Hepatocyte (in vitro differentiated cells): ENCODE data around the gene PSMB1. TPM values are rescaled to one million over a fixed set of nuclear protein-coding genes. Genes with fewer than 3 reads are reported as not detected.
"Not testable (repeated sequence)": the region's sequence is repeated elsewhere in the genome, so short reads cannot be mapped to it uniquely, and the experiment has no call there.

Experiments used
- DNase-seq: peaks from one replicate; pipeline ENCODE4 v3.0.0-alpha.2; 2016; ENCODE audit warnings: low spot score
- H2AFZ ChIP-seq: fragments of 200-600 bp; sonication (generic); 2 replicates; pipeline ENCODE4 v1.6.0; 2016; ENCODE audit warnings: antibody characterized with exemption, mild to moderate bottlenecking
- H3K27ac ChIP-seq: fragments of 200-600 bp; sonication (generic); 2 replicates; pipeline ENCODE4 v1.5.1; 2016; ENCODE audit warnings: mild to moderate bottlenecking
- H3K27me3 ChIP-seq: fragments of 200-600 bp; sonication (generic); 2 replicates; pipeline ENCODE4 v1.6.1; 2016
- H3K36me3 ChIP-seq: fragments of 200-600 bp; sonication (generic); replicated peaks from 2 replicates; pipeline ENCODE4 v1.5.1; 2016; ENCODE audit warnings: low read depth; ENCODE audit not compliant: insufficient read depth
- H3K4me1 ChIP-seq: fragments of 200-600 bp; sonication (generic); 2 replicates; pipeline ENCODE4 v1.5.1; 2016; ENCODE audit warnings: mild to moderate bottlenecking, moderate library complexity; ENCODE audit not compliant: insufficient read depth
- H3K4me2 ChIP-seq: fragments of 200-600 bp; sonication (generic); 2 replicates; pipeline ENCODE4 v1.6.0; 2016
- H3K4me3 ChIP-seq: fragments of 200-600 bp; sonication (generic); 2 replicates; pipeline ENCODE4 v1.5.1; 2016; ENCODE audit warnings: mild to moderate bottlenecking
- H3K79me2 ChIP-seq: fragments of 200-600 bp; sonication (generic); 2 replicates; pipeline ENCODE4 v1.6.0; 2017; ENCODE audit warnings: mild to moderate bottlenecking
- H3K9me2 ChIP-seq: fragments of 200-600 bp; sonication (generic); replicated peaks from 2 replicates; pipeline ENCODE4 v1.6.0; 2017; ENCODE audit warnings: mild to moderate bottlenecking; ENCODE audit not compliant: insufficient read depth
- H3K9me3 ChIP-seq: fragments of 200-600 bp; sonication (generic); 2 replicates; pipeline ENCODE4 v1.5.1; 2016; ENCODE audit warnings: low read depth, mild to moderate bottlenecking
- H4K20me1 ChIP-seq: fragments of 200-600 bp; sonication (generic); 2 replicates; pipeline ENCODE4 v1.6.0; 2016; ENCODE audit warnings: mild to moderate bottlenecking; ENCODE audit not compliant: insufficient read depth, poor library complexity, severe bottlenecking
- EZH2 ChIP-seq: fragments of 200-600 bp; sonication (generic); IDR thresholded peaks from 2 replicates; pipeline ENCODE4 v1.6.1; 2016; ENCODE audit warnings: antibody characterized with exemption, mild to moderate bottlenecking, borderline replicate concordance
- EZH2phosphoT487 ChIP-seq: fragments of 200-600 bp; sonication (generic); IDR thresholded peaks from one replicate; pipeline ENCODE4 v1.6.1; 2018; ENCODE audit warnings: antibody characterized with exemption, mild to moderate bottlenecking, low read depth, moderate library complexity; ENCODE audit not compliant: unreplicated experiment, severe bottlenecking
- WGBS: methylation state at CpG from one replicate; pipeline ENCODE4 v1.1.6; 2016; ENCODE audit warnings: low lambda C conversion rate; ENCODE audit errors: missing lambda C conversion rate; 5-methylcytosine and 5-hydroxymethylcytosine counted together
- polyA plus RNA-seq: library from polyadenylated mRNA; unstranded; fragments of >200 nt; fragmentation: Nextera tagmentation; extraction: Ambion mirVana; gene quantifications from 2 replicates; pipeline ENCODE4 v1.2.1, GENCODE V29; 2016
- total RNA-seq: library from RNA; depleted of rRNA; stranded (reverse); fragments of >200 nt; gene quantifications from 2 replicates; pipeline ENCODE4 v1.2.3, GENCODE V29; 2014
- TF ChIP-seq, protein P1 (sequence below): fragments of 200-600 bp; sonication (generic); IDR thresholded peaks from 2 replicates; pipeline ENCODE4 v1.5.1; 2016; ENCODE audit warnings: antibody characterized with exemption, mild to moderate bottlenecking; ENCODE audit not compliant: poor library complexity

Gene PSMB1
- total and polyA plus RNA-seq, 2 experiments from 2014 or later, result 261 to 398 TPM

DNA sequence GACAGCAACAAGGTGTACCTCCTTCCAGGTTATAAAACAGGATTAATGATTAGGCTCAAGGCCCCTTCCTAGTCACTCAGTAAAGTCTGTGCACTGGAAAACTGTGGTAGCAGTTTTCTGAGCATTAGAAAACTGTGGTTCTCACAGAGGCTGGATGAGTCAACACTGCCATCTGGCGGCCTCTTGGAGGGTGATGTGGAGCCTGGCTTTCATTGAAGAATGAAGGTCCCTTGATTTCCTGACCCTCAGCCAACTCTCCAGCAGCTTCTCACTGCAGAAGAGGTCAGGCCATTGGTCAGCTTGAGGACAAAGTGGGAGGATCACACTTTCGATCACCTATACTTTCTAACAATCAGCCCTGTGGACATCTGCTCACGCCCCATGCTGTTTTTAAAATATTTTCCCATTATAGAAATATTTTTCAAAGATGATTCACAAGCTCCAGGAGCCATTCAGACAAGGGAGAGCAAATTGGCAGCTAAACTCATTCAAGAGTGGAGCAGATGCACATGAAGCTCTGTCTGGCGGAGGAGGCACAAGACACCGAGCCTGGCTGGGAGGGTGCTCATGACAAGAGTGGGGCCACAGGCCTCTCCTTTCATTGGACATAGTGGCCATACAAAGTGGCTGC, 23.2 kb downstream of the PSMB1 start:
- H3K36me3 ChIP-seq, result no peaks in the 10 kb centered on the region
- peak; percentile 86 for DNase-seq
- no peak overlapping the region for H3K27ac ChIP-seq
- no peaks in the 10 kb centered on the region for H3K9me2 ChIP-seq
- no peaks in the 10 kb centered on the region for H3K27me3 ChIP-seq
- TF ChIP-seq, protein P1, sequence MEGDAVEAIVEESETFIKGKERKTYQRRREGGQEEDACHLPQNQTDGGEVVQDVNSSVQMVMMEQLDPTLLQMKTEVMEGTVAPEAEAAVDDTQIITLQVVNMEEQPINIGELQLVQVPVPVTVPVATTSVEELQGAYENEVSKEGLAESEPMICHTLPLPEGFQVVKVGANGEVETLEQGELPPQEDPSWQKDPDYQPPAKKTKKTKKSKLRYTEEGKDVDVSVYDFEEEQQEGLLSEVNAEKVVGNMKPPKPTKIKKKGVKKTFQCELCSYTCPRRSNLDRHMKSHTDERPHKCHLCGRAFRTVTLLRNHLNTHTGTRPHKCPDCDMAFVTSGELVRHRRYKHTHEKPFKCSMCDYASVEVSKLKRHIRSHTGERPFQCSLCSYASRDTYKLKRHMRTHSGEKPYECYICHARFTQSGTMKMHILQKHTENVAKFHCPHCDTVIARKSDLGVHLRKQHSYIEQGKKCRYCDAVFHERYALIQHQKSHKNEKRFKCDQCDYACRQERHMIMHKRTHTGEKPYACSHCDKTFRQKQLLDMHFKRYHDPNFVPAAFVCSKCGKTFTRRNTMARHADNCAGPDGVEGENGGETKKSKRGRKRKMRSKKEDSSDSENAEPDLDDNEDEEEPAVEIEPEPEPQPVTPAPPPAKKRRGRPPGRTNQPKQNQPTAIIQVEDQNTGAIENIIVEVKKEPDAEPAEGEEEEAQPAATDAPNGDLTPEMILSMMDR, result peak; percentile 93
- TF ChIP-seq EZH2, result no peak
- no peaks in the 10 kb centered on the region for H3K79me2 ChIP-seq
- H4K20me1 ChIP-seq, result no peaks in the 10 kb centered on the region
- H2AFZ ChIP-seq, result no peak overlapping the region
- no peaks in the 10 kb centered on the region for H3K9me3 ChIP-seq
- WGBS, result 56% methylated on average over 5 of the region's 5 CpGs
- no peak overlapping the region for H3K4me3 ChIP-seq
- H3K4me1 ChIP-seq, result peaks cover 4% of the 10 kb centered on the region
- H3K4me2 ChIP-seq, result no peak overlapping the region

DNA sequence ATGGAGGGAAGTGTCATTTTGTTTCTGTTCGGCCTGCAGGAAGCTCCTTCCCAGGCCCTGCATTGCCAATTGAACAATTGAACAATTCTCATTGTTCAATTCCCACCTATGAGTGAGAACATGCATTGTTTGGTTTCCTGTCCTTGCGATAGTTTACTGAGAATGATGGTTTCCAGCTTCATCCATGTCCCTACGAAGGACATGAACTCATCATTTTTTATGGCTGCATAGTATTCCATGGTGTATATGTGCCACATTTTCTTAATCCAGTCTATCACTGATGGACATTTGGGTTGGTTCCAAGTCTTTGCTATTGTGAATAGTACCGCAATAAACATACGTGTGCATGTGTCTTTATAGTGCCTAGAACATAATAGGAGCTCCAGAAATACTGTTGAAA, 25.1 kb downstream of the PSMB1 start:
- not testable (repeated sequence) for H3K4me2 ChIP-seq, H3K9me3 ChIP-seq, H2AFZ ChIP-seq, H3K9me2 ChIP-seq, DNase-seq, H3K36me3 ChIP-seq, H4K20me1 ChIP-seq, H3K4me1 ChIP-seq, H3K27me3 ChIP-seq, H3K79me2 ChIP-seq, H3K4me3 ChIP-seq, H3K27ac ChIP-seq
- 98% methylated on average over 5 of the region's 5 CpGs for WGBS

DNA sequence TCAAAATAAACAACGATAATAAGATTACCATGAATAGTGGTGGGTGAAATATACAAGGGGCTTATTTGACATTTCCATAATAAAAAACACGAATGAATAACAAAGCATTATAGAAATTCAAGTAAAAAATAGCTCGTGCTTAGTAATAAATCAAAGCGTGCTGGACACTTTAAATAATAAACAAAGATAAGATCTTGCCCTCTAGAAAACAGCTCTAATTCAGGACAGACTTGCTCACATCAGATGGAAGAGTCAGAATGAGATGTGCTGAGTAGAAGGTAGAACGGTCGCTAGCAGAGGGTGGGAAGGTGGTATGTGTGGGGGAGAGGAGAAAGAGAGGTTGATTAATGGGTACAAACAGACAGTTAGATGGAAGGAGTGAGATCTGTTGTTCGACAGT, 27.3 kb downstream of the PSMB1 start:
- WGBS, result 58% methylated on average over 7 of the region's 7 CpGs
- DNase-seq, result no peak
- Histone ChIP-seq H3K79me2 (no peaks in the 10 kb centered on the region), H3K4me1 (no peaks in the 10 kb centered on the region), H3K9me2 (no peaks in the 10 kb centered on the region), H3K36me3 (no peaks in the 10 kb centered on the region), H3K9me3 (no peaks in the 10 kb centered on the region), H4K20me1 (no peaks in the 10 kb centered on the region), H3K27ac (no peak overlapping the region), H2AFZ (no peak overlapping the region), H3K4me3 (no peak overlapping the region), H3K27me3 (no peaks in the 10 kb centered on the region), H3K4me2 (no peak overlapping the region)
- no peak for TF ChIP-seq EZH2
- TF ChIP-seq, protein P1, result no peak
- TF ChIP-seq EZH2phosphoT487, result no peak

DNA sequence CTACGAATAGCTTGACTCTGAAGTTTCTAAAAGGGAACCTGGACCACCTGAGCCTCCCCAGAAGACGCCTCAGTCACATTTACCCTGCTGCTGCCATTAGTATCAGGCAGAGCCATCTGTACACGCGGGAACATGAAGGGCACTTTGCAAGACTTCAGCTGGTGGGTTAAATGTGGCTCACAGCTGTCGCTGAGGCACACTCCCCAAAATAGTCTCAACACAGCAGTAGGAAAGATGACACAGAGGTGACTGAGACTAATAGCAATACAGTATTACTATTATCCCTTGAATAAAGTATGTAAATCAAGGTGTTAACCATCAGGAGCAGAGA, 29.0 kb downstream of the PSMB1 start:
- Histone ChIP-seq H3K4me1 (no peaks in the 10 kb centered on the region), H3K4me3 (no peak overlapping the region), H3K79me2 (no peaks in the 10 kb centered on the region), H4K20me1 (no peaks in the 10 kb centered on the region), H3K9me3 (no peaks in the 10 kb centered on the region), H3K9me2 (no peaks in the 10 kb centered on the region), H2AFZ (no peak overlapping the region), H3K27me3 (no peaks in the 10 kb centered on the region), H3K36me3 (no peaks in the 10 kb centered on the region), H3K4me2 (no peak overlapping the region), H3K27ac (no peak overlapping the region)
- WGBS, result 80% methylated on average over 5 of the region's 5 CpGs
- TF ChIP-seq, protein P1, result no peak
- TF ChIP-seq EZH2phosphoT487 (no peak), EZH2 (no peak)
- no peak for DNase-seq
